Thyroid gland (tissue), 4 donors: ENCODE measurements around the gene GDA. TPM values are rescaled to one million over a fixed set of nuclear protein-coding genes. Genes with fewer than 3 reads are reported as not detected.

Experiments
- DNase-seq, 2 donors: peaks; one replicate each; pipeline ENCODE4 v3.0.0-alpha.2; 2019
- H3K27ac ChIP-seq, 3 donors: fragments of 200-600 bp; sonication (generic); 1 replicate in 2 of 3; 2 replicates in 1 of 3; pipeline ENCODE4 v1.5.1; 2016 to 2019; ENCODE audit warnings: mild to moderate bottlenecking in 1 of 3, moderate library complexity in 1 of 3
- H3K27me3 ChIP-seq: fragments of 200-600 bp; sonication (generic); one replicate; pipeline ENCODE4 v1.5.1; 2019
- H3K36me3 ChIP-seq, 2 donors: fragments of 200-600 bp; sonication (generic); one replicate each; pipeline ENCODE4 v1.5.1; 2016 to 2019
- H3K4me1 ChIP-seq, 2 donors: fragments of 200-600 bp; sonication (generic); one replicate each; pipeline ENCODE4 v1.5.1; 2017 to 2019
- H3K4me3 ChIP-seq, 3 donors: fragments of 200-600 bp; sonication (generic); replicated peaks in 1 of 3; 1 replicate in 2 of 3; 2 replicates in 1 of 3; pipeline ENCODE4 v1.5.1; 2016; ENCODE audit warnings: mild to moderate bottlenecking in 1 of 3
- H3K9me3 ChIP-seq: fragments of 200-600 bp; sonication (generic); one replicate; pipeline ENCODE4 v1.5.1; 2017
- POLR2A ChIP-seq, 2 donors: fragments of 450-650 bp; IDR thresholded peaks; one replicate each; pipeline ENCODE4 v1.6.1; 2017; ENCODE audit warnings: antibody characterized with exemption in 2 of 2, mild to moderate bottlenecking in 2 of 2, moderate library complexity in 1 of 2
- WGBS, 2 donors: methylation state at CpG; one replicate each; pipeline ENCODE4 v1.1.5; 2017; 5-methylcytosine and 5-hydroxymethylcytosine counted together
- intact Hi-C: fragments of 100-400 bp; cut with DNase I; formaldehyde crosslinking; loops from one replicate; pipeline ENCODE4 v1.15.1; 2023
- total RNA-seq, 4 donors: library from RNA; depleted of rRNA; stranded (reverse); fragments of >200 nt; gene quantifications; one replicate each; pipeline ENCODE4 v1.2.3, GENCODE V29; 2016
- TF ChIP-seq, protein P1 (sequence below), 6 experiments: fragments of 200-600 bp in 3 of 6; fragments of 450-650 bp in 3 of 6; sonication (generic) in 3 of 6; IDR thresholded peaks; one replicate each; pipeline ENCODE4 v1.5.1; 2016 to 2019; ENCODE audit warnings: antibody characterized with exemption in 6 of 6, mild to moderate bottlenecking in 2 of 6, inconsistent platforms in 1 of 6, moderate library complexity in 1 of 6

Gene GDA
- total RNA-seq, 4 donors from 2014 or later, result 0.78 TPM; not detected in 3

DNA sequence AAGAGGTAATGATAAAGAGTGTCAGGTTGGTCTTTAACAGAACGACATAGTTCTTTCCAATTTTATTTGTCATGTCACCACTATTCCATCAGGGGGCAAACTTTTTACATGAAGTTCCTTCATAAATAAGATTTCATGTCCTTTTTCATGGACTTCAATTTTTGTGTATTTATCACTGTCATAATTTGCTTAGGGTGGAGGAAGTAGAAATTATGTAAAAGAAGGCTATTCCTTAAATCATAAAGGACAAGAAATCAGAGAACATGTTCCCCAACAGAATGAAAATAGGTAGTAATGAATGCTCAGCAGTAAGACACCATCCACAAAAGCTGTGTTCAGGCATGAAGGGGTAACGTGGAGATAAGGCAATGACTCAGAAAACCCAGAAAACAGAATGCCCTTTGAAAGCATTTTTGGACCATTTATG is 143.0 kb downstream of the GDA start:
- TF ChIP-seq, protein P1, sequence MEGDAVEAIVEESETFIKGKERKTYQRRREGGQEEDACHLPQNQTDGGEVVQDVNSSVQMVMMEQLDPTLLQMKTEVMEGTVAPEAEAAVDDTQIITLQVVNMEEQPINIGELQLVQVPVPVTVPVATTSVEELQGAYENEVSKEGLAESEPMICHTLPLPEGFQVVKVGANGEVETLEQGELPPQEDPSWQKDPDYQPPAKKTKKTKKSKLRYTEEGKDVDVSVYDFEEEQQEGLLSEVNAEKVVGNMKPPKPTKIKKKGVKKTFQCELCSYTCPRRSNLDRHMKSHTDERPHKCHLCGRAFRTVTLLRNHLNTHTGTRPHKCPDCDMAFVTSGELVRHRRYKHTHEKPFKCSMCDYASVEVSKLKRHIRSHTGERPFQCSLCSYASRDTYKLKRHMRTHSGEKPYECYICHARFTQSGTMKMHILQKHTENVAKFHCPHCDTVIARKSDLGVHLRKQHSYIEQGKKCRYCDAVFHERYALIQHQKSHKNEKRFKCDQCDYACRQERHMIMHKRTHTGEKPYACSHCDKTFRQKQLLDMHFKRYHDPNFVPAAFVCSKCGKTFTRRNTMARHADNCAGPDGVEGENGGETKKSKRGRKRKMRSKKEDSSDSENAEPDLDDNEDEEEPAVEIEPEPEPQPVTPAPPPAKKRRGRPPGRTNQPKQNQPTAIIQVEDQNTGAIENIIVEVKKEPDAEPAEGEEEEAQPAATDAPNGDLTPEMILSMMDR (IDR thresholded peaks at IDR 0.05), result peak in 5 of 6 experiments; percentile 14 to 67 (median 55)
- no peak for TF ChIP-seq POLR2A (IDR thresholded peaks at IDR 0.05)
- WGBS, 2 donors, result 38 to 42% methylated on average over 2 of the region's 2 CpGs
- no peak overlapping the region for H3K4me3 ChIP-seq

DNA sequence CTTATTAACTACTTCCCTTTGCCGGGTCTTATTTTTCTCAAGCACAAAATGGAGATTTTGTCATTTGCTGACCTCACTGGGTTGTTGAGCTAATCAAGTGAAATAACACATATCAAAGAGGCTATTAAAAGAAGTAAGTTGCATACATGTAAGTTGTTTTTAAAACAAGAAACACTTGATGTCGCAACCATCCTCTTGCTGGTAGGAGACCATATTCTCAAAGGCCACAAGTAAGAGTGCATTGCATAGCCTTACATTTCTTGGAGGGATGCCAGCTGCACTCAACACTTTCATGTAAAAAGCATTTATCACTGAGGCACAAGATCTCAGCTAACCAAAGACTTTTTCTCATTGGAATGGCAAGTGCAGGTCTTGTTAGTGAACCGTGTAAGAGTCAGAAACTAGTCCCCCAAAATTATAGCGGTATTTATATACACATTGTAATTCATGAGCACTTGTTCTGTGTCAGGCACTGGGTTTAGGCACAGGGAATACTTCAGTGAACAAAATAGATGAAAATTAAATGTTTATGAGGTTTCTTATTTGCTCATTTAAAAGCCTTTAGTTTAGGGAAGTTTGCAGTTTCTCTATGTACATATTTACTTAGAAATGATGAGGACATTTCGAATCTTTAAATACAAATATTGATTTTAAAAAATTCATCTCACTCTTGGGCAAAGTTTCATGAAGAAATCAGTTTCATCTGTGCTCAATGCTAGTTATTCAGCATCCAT is 143.8 kb downstream of the GDA start:
- peaks cover 3 to 18% of the 10 kb centered on the region in 2 donors for H3K4me1 ChIP-seq
- H3K27me3 ChIP-seq, result no peaks in the 10 kb centered on the region
- no peaks in the 10 kb centered on the region for H3K36me3 ChIP-seq
- H3K9me3 ChIP-seq, result no peaks in the 10 kb centered on the region
- TF ChIP-seq POLR2A (IDR thresholded peaks at IDR 0.05), result no peak
- TF ChIP-seq, protein P1 (IDR thresholded peaks at IDR 0.05), result no peak
- intact Hi-C loops, result no loop called here
- 46 to 52% methylated on average over 5 of the region's 5 CpGs for WGBS, 2 donors
- no peak overlapping the region for H3K4me3 ChIP-seq
- DNase-seq, result no peak
- H3K27ac ChIP-seq, result no peak overlapping the region

More for the DNA sequence above, 143.0 kb downstream of the GDA start:
- Histone ChIP-seq H3K27me3 (no peaks in the 10 kb centered on the region), H3K36me3 (no peaks in the 10 kb centered on the region), H3K27ac (no peak overlapping the region), H3K9me3 (no peaks in the 10 kb centered on the region), H3K4me1 (peaks cover 3 to 18% of the 10 kb centered on the region in 2 donors)
- intact Hi-C loops, result no loop called here
- no peak for DNase-seq

DNA sequence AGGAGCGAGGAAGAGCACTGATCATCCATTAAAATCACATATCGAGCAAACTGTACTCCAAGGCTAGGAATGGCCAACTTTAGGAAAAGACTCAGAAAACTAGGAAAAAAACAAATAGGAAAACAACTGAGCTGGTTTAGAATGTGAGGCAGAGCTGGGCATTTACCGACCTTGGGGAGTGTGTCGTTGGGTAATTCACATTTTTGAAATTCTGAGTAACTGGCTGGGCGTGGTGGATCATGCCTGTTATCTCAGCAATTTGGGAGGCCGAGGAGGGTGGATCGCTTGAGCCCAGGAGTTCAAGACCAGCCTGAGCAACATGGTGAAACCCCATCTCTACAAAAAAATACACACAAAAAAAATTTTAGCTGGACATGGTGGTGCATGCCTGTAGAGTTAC is 145.7 kb downstream of the GDA start:
- no peaks in the 10 kb centered on the region for H3K9me3 ChIP-seq
- intact Hi-C loops, result loop anchor here (5.0 kb wide), 1 partner anchor 302 kb away; no protein-coding TSS in a partner anchor
- WGBS, 2 donors, result 67 to 78% methylated on average over 7 of the region's 7 CpGs
- H3K36me3 ChIP-seq, result no peaks in the 10 kb centered on the region
- DNase-seq, result peak in 1 of 2 donors; percentile 24
- peaks cover 3 to 18% of the 10 kb centered on the region in 2 donors for H3K4me1 ChIP-seq
- no peak overlapping the region for H3K27ac ChIP-seq
- TF ChIP-seq POLR2A (IDR thresholded peaks at IDR 0.05), result no peak
- TF ChIP-seq, protein P1 (IDR thresholded peaks at IDR 0.05), result no peak
- no peak overlapping the region for H3K4me3 ChIP-seq
- H3K27me3 ChIP-seq, result no peaks in the 10 kb centered on the region

DNA sequence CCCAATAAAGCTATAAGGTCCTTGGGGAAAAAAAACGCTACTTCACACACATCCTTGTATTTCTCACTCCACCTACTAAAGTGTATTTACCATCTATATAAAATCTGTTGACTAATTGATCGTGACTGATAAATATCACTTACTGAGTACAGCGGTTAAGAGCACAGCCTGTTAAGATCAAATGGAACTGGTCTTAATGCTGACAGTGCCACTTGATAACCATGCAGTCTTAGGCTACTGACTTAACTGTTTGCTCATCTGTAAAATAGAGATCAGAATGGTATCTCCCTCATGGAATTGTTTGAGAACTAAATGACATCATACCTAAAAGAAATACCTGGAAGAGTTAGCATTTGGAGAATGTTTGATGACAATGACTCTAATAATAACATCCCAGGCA is 148.3 kb downstream of the GDA start:
- 70 to 74% methylated on average over 3 of the region's 3 CpGs for WGBS, 2 donors
- H3K4me1 ChIP-seq, result peaks cover 3 to 16% of the 10 kb centered on the region in 2 donors
- no peaks in the 10 kb centered on the region for H3K36me3 ChIP-seq
- no peak overlapping the region for H3K4me3 ChIP-seq
- no peaks in the 10 kb centered on the region for H3K27me3 ChIP-seq
- TF ChIP-seq POLR2A (IDR thresholded peaks at IDR 0.05), result no peak
- TF ChIP-seq, protein P1 (IDR thresholded peaks at IDR 0.05), result no peak
- DNase-seq, result no peak
- no peak overlapping the region for H3K27ac ChIP-seq
- no peaks in the 10 kb centered on the region for H3K9me3 ChIP-seq
- intact Hi-C loops, result loop anchor here (5.0 kb wide), 1 partner anchor 300 kb away; no protein-coding TSS in a partner anchor

DNA sequence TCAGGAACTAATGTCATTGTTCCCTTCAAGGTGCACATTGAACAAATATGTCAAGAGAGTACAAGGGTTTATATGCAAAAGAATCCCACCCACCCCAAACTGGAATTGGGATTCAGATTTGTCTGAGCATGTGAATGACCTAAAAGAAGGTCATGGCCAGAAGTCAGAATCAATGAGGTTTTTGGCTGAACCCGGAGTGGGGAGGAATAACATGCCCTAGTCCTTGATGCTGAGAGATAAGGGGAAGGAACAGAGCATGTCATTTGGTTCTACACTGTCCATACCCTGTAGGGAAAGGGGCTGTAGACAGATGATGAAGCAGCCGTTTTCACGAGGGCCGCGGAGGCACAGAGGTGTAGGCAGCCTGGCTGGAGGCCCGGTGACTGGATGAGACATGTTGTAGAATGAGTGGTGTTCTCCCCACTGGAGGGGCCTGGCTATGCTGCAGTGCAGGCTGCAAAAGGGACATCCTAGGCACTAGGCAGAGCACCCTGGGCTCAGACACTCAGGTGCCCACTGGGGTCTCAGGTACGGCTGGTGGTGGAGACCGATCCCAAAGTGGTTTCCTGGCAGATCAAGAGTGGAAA is 149.9 kb downstream of the GDA start:
- 86 to 91% methylated on average over 6 to 8 of the region's 8 CpGs for WGBS, 2 donors
- TF ChIP-seq, protein P1 (IDR thresholded peaks at IDR 0.05), result no peak
- no peak for TF ChIP-seq POLR2A (IDR thresholded peaks at IDR 0.05)
- no peaks in the 10 kb centered on the region for H3K9me3 ChIP-seq
- intact Hi-C loops, result loop anchor here (5.0 kb wide), 1 partner anchor 298 kb away; no protein-coding TSS in a partner anchor
- H3K27ac ChIP-seq, result no peak overlapping the region
- peaks cover 3 to 9% of the 10 kb centered on the region in 2 donors for H3K4me1 ChIP-seq
- H3K27me3 ChIP-seq, result no peaks in the 10 kb centered on the region
- no peaks in the 10 kb centered on the region for H3K36me3 ChIP-seq
- no peak overlapping the region for H3K4me3 ChIP-seq
- no peak for DNase-seq
